SU-DHL-6 (cell line): Measurements from ENCODE around the gene TM9SF1.

Experiments
- H2AFZ ChIP-seq: fragments of 200-600 bp; sonication (generic); 2 replicates; pipeline ENCODE4 v1.6.1; 2014; ENCODE audit warnings: low read depth, mild to moderate bottlenecking, moderate library complexity, mixed read lengths, antibody characterized with exemption, low read length; ENCODE audit not compliant: severe bottlenecking
- H3F3A ChIP-seq: fragments of 200-600 bp; shearing (Covaris generic); 2 replicates; pipeline ENCODE4 v1.6.0; 2016; ENCODE audit warnings: antibody characterized with exemption, mild to moderate bottlenecking; ENCODE audit not compliant: insufficient read depth
- H3K27ac ChIP-seq: fragments of 200-600 bp; sonication (generic); 2 replicates; pipeline ENCODE4 v1.5.1; 2016; ENCODE audit warnings: low read depth, mild to moderate bottlenecking, low read length, moderate library complexity, mixed read lengths
- H3K27me3 ChIP-seq: fragments of 200-600 bp; sonication (generic), shearing (Covaris generic); 2 replicates; pipeline ENCODE4 v1.6.0; 2014; ENCODE audit warnings: mild to moderate bottlenecking, low read length
- H3K36me3 ChIP-seq: fragments of 200-600 bp; sonication (generic); 2 replicates; pipeline ENCODE4 v1.6.1; 2014; ENCODE audit warnings: mild to moderate bottlenecking, low read length, mixed read lengths
- H3K4me2 ChIP-seq: fragments of 300-600, 200-600 bp; shearing (Covaris generic), sonication (generic); 2 replicates; pipeline ENCODE4 v1.6.0; 2014; ENCODE audit warnings: low read length, low read depth, mild to moderate bottlenecking; ENCODE audit not compliant: poor library complexity, severe bottlenecking
- H3K4me3 ChIP-seq: fragments of 200-600 bp; sonication (generic); 2 replicates; pipeline ENCODE4 v1.5.1; 2014; ENCODE audit warnings: antibody characterized with exemption, low read length, mild to moderate bottlenecking, mixed read lengths; ENCODE audit not compliant: insufficient read depth, poor library complexity, severe bottlenecking
- H3K79me2 ChIP-seq: fragments of 200-600 bp; sonication (generic); 2 replicates; pipeline ENCODE4 v1.6.1; 2014; ENCODE audit warnings: mild to moderate bottlenecking, low read length, moderate library complexity; ENCODE audit not compliant: insufficient read depth
- H3K9ac ChIP-seq: fragments of 200-600 bp; sonication (generic); 2 replicates; pipeline ENCODE4 v1.7.0; 2014; ENCODE audit warnings: mild to moderate bottlenecking, low read length
- H3K9me2 ChIP-seq: fragments of 200-600 bp; sonication (generic); replicated peaks from 2 replicates; pipeline ENCODE4 v1.6.1; 2014; ENCODE audit warnings: low read length; ENCODE audit not compliant: insufficient read depth
- H3K9me3 ChIP-seq: fragments of 200-600 bp; sonication (generic); 2 replicates; pipeline ENCODE4 v1.6.1; 2014; ENCODE audit warnings: low read length, mixed read lengths; ENCODE audit not compliant: insufficient read depth
- H4K20me1 ChIP-seq: fragments of 200-600 bp; sonication (generic); 2 replicates; pipeline ENCODE4 v1.6.1; 2014; ENCODE audit warnings: low read depth, mild to moderate bottlenecking, antibody characterized with exemption, low read length, moderate library complexity, mixed read lengths
- EZH2phosphoT487 ChIP-seq: fragments of 200-600 bp; sonication (generic), shearing (Covaris generic); conservative IDR thresholded peaks from 2 replicates; pipeline ENCODE4 v1.6.1; 2018; ENCODE audit warnings: mild to moderate bottlenecking, antibody characterized with exemption, low read length, moderate library complexity, mixed read lengths
- TF ChIP-seq, protein P1 (sequence below): fragments of 200-600 bp; sonication (generic); IDR thresholded peaks from one replicate; pipeline ENCODE4 v1.5.1; 2017; ENCODE audit warnings: antibody characterized with exemption, mild to moderate bottlenecking, low read length, moderate library complexity; ENCODE audit not compliant: insufficient read depth, poor library complexity, severe bottlenecking

The TM9SF1 gene

DNA sequence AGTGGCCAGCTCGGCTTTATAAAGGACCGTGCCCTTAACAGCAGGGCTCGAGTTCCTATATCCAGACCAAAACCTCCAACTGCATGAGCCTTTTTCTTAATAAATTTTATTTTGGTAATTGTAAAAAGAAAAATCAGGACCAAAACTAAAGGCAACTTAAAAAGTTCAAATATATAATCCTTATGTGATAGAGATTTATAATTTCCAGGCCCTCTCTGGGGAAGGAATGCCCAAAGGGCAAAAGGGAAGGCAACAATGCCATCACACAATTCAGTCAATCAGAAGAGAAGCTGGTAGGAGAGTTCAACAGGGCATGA, 6.2 kb downstream of the TM9SF1 start:
- H4K20me1 ChIP-seq: no peaks in the 10 kb centered on the region
- peak overlapping the region; percentile 56 for H2AFZ ChIP-seq
- peaks cover under 1% of the 10 kb centered on the region; the same call in 1 of the 2 replicates for H3K79me2 ChIP-seq
- peak overlapping the region; percentile 63 for H3K27ac ChIP-seq
- H3K27me3 ChIP-seq: no peaks in the 10 kb centered on the region
- no peaks in the 10 kb centered on the region for H3K9me2 ChIP-seq
- H3F3A ChIP-seq: peaks cover 14% of the 10 kb centered on the region
- H3K9ac ChIP-seq: peak overlapping the region; percentile 72
- H3K36me3 ChIP-seq: no peaks in the 10 kb centered on the region
- H3K4me2 ChIP-seq: peak overlapping the region; percentile 71
- no peak for TF ChIP-seq EZH2phosphoT487
- TF ChIP-seq, protein P1, sequence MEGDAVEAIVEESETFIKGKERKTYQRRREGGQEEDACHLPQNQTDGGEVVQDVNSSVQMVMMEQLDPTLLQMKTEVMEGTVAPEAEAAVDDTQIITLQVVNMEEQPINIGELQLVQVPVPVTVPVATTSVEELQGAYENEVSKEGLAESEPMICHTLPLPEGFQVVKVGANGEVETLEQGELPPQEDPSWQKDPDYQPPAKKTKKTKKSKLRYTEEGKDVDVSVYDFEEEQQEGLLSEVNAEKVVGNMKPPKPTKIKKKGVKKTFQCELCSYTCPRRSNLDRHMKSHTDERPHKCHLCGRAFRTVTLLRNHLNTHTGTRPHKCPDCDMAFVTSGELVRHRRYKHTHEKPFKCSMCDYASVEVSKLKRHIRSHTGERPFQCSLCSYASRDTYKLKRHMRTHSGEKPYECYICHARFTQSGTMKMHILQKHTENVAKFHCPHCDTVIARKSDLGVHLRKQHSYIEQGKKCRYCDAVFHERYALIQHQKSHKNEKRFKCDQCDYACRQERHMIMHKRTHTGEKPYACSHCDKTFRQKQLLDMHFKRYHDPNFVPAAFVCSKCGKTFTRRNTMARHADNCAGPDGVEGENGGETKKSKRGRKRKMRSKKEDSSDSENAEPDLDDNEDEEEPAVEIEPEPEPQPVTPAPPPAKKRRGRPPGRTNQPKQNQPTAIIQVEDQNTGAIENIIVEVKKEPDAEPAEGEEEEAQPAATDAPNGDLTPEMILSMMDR: no peak
- H3K4me3 ChIP-seq: peak overlapping the region; percentile 81
- H3K9me3 ChIP-seq: no peaks in the 10 kb centered on the region

DNA sequence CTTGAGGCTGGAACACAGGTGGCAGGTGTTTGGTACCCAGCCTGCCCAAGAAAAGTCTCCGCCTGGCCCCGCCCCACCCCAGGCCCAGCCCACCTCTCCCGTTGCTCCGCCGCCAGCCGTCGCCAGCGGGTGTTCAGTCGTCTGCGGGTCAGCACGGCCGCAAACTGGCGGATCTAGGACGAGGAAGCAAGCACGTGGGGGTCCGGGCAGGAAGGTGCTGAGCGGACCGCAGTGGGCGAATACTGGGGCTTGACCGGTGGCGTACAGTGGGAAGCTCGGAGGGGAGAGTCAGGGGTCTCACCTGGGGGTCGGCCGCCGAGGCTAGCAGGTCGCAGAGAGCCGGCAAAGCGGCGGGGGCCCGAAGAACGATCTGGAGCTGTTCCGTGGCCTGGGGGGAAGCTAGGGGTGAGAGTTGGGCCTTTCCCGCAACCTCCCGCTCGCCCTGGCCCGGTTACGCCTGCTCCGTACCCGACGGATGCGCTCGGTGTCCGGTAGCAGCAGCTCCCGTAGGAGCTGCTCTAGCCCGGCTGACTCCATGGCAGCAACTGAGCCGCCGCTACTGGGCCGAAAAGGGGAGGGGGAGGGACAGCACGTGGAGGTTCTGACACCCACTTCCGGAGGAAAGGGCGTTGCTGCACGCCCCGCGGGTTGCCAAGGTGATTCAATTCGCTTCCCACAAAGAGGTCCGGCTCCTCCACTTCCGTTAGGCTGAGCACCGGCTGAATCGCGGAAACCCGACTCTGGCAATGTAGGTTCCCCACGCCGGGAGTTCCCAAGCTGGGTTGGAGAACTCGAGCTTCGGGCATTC, 6.8 kb downstream of the TM9SF1 start, which contains the start of gene IPO4:
IPO4 (minus strand) TSS at position 566 of the 808 bp plus-strand sequence; CDS start at position 537, 29 bp downstream.
- Histone ChIP-seq H3K79me2 (no peaks in the 10 kb centered on the region), H3K9me2 (no peaks in the 10 kb centered on the region), H2AFZ (peak within 1 kb of the TSS; percentile 56), H3K36me3 (no peaks in the 10 kb centered on the region), H3K4me3 (peak within 1 kb of the TSS; percentile 81), H3K4me2 (peak within 1 kb of the TSS; percentile 71), H3K9me3 (no peaks in the 10 kb centered on the region), H3K9ac (peak within 1 kb of the TSS; percentile 72), H3K27ac (peak within 1 kb of the TSS; percentile 63), H4K20me1 (no peaks in the 10 kb centered on the region), H3F3A (peaks cover 14% of the 10 kb centered on the region), H3K27me3 (no peaks in the 10 kb centered on the region)
- TF ChIP-seq, protein P1: no peak
- TF ChIP-seq EZH2phosphoT487: no peak

DNA sequence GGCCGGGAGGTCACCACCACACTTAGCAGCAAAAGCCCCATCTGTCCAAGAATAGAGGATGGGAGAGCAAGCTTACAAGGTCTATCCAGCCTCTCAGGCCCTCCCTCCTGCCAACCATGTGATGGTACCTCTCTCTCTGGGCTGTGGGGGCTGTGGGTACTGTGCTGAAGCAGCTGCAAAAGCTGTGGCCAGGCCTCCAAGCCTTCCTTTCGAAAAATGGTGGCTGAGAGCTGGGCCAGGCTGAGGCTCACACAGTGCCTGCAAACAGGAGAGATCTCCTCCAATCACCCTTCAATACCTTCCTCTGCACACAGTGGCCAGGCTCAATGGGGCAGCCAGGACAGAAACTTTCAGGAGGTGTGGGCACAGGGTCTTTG, 7.7 kb downstream of the TM9SF1 start:
- peaks cover 14% of the 10 kb centered on the region for H3F3A ChIP-seq
- peak overlapping the region; percentile 72 for H3K9ac ChIP-seq
- H3K27me3 ChIP-seq: no peaks in the 10 kb centered on the region
- no peak for TF ChIP-seq EZH2phosphoT487
- TF ChIP-seq, protein P1: no peak
- H3K9me3 ChIP-seq: no peaks in the 10 kb centered on the region
- H4K20me1 ChIP-seq: no peaks in the 10 kb centered on the region
- H3K36me3 ChIP-seq: no peaks in the 10 kb centered on the region
- H3K4me3 ChIP-seq: peak overlapping the region; percentile 81
- no peaks in the 10 kb centered on the region for H3K9me2 ChIP-seq
- peak overlapping the region; percentile 71 for H3K4me2 ChIP-seq
- H2AFZ ChIP-seq: no peak overlapping the region
- no peaks in the 10 kb centered on the region for H3K79me2 ChIP-seq
- H3K27ac ChIP-seq: peak overlapping the region; percentile 44; the same call in 1 of the 2 replicates
